LoVo (cell line): Measurements from ENCODE around the gene MT1B.
"Not testable (repeated sequence)": the region's sequence is repeated elsewhere in the genome, so short reads cannot be mapped to it uniquely, and the experiment has no call there.

Experiments
- DNase-seq: peaks from one replicate; pipeline ENCODE4 v3.0.0-alpha.2; 2016; ENCODE audit warnings: low spot score

Gene MT1B

GRCh38 chr16:56667581-56668571, 16.2 kb downstream of the MT1B start, which contains the start of gene MT1G:
MT1G (minus strand) TSS chr16:56668065; CDS start chr16:56667993, 72 bp downstream.
- no peak for DNase-seq

GRCh38 chr16:56669005-56669839, 17.5 kb downstream of the MT1B start, which contains the start of gene MT1H:
MT1H (plus strand) TSS chr16:56669814; CDS start chr16:56669885, 71 bp downstream.
- no peak for DNase-seq

GRCh38 chr16:56669840-56670619, 18.3 kb downstream of the MT1B start:
- no peak for DNase-seq

GRCh38 chr16:56670620-56670934, 18.9 kb downstream of the MT1B start:
- DNase-seq = no peak

GRCh38 chr16:56671691-56672090, 20.0 kb downstream of the MT1B start:
- not testable (repeated sequence) for DNase-seq

- DNase-seq = not testable (repeated sequence)
These were observed 20.5 kb downstream of the MT1B start for GRCh38 chr16:56672171-56672570.

- no peak for DNase-seq
These were observed 21.3 kb downstream of the MT1B start for GRCh38 chr16:56672761-56673536.

GRCh38 chr16:56673921-56674320, 22.2 kb downstream of the MT1B start:
- no peak for DNase-seq

GRCh38 chr16:56674570-56674969, 22.9 kb downstream of the MT1B start:
- DNase-seq = not testable (repeated sequence)

GRCh38 chr16:56675685-56676210, 24.1 kb downstream of the MT1B start:
- no peak for DNase-seq

GRCh38 chr16:56677474-56677873, 25.8 kb downstream of the MT1B start:
- no peak for DNase-seq

- DNase-seq = no peak
These were observed 27.5 kb downstream of the MT1B start for GRCh38 chr16:56679078-56679730.

GRCh38 chr16:56679818-56680217, 28.1 kb downstream of the MT1B start:
- peak; percentile 42 for DNase-seq

GRCh38 chr16:56681939-56682702, 30.4 kb downstream of the MT1B start, which contains the start of gene MT1X:
MT1X (plus strand) TSS chr16:56682470; CDS start chr16:56682541, 71 bp downstream.
- DNase-seq = peak; percentile 93

GRCh38 chr16:56682703-56683397, 31.2 kb downstream of the MT1B start:
- DNase-seq = no peak

- DNase-seq = no peak
These were observed 31.9 kb downstream of the MT1B start for GRCh38 chr16:56683424-56684172.

GRCh38 chr16:56684256-56684925, 32.7 kb downstream of the MT1B start:
- no peak for DNase-seq
